ENCODE measurements around the gene TFAP2D. TPM values are rescaled to one million over a fixed set of nuclear protein-coding genes. Genes with fewer than 3 reads are reported as not detected.

Gene TFAP2D
- total and polyA plus RNA-seq, 2 of the 4 experiments (the other 2 are of a cell fraction), result not detected

DNA sequence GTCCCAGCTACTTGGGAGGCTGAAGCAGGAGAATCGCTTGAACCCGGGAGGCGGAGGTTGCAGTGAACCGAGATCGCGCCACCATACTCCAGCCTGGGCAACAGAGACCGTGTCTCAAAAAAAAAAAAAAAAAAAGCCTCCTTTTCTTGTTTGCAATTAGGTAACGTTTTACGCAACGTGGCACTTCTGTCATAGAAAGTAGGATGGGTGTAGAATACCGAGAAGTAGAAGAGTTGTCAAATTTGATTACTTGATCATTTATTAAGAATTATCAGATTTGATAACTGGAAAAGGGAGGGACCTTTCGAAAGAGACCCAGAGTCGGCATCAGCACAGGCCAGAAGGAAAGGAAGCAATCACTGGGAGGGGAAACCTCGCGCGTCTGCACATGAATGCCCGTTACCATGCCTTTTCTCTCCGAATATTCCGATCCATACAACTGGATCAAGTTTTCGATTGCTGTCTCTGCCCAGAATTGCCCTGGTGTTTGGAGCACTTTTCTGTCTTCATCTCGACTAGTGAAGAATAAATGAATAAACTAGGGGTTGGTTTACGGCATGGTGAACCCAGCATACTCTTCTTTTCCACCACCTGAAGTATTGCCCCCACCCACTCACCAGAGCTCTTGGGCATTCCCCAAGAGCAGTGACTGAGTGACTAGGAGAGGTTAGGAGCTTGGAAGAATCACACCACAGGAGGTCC, 4.5 kb upstream of the TFAP2D start:
- Histone ChIP-seq H4K5ac (ENCODE audit: low read depth, low read length) (no peak overlapping the region), H3K4me2 (ENCODE audit: low read depth, low read length) (no peak overlapping the region), H3K4me1 (ENCODE audit: control insufficient read depth, insufficient read depth, low read length) (no peaks in the 10 kb centered on the region), H4K20me1 (ENCODE audit: insufficient read depth, low read length) (no peaks in the 10 kb centered on the region), H3K36me3 (ENCODE audit: control insufficient read depth, insufficient read depth, low read length) (no peaks in the 10 kb centered on the region), H3K18ac (ENCODE audit: low read depth, low read length) (no peak overlapping the region), H3K56ac (ENCODE audit: extremely low read depth, insufficient read depth, low read length) (no peak overlapping the region), H3K79me1 (ENCODE audit: low read depth in 1 of 2, low read length in 2 of 2) (no peaks in the 10 kb centered on the region), H2BK20ac (ENCODE audit: low read depth, low read length) (no peak overlapping the region), H2BK5ac (ENCODE audit: low read depth, low read length, poor library complexity, severe bottlenecking) (no peak overlapping the region), H2AK5ac (ENCODE audit: low read depth, low read length) (no peak overlapping the region), H4K91ac (ENCODE audit: insufficient read depth, low read depth, low read length) (no peak overlapping the region), H2BK120ac (ENCODE audit: low read depth, low read length) (no peak overlapping the region), H3K4ac (ENCODE audit: low read depth, low read length) (no peak overlapping the region), H2BK15ac (ENCODE audit: low read depth, low read length) (no peak overlapping the region), H3K23ac (ENCODE audit: low read depth, low read length) (no peak overlapping the region), H3K27me3 (ENCODE audit: control insufficient read depth, insufficient read depth, low read length) (no peaks in the 10 kb centered on the region; the same call in 1 of the 2 replicates), H2AK9ac (replicated peaks; ENCODE audit: low read depth, low read length, poor library complexity) (no peak overlapping the region), H3K9ac (ENCODE audit: low read depth, low read length) (no peak overlapping the region), H3K9me3 (ENCODE audit: control insufficient read depth, insufficient read depth, low read length) (no peaks in the 10 kb centered on the region), H3K4me3 (ENCODE audit: insufficient read depth, low read depth, low read length) (no peak overlapping the region), H4K8ac (ENCODE audit: low read depth in 2 of 2, low read length in 2 of 2) (no peak overlapping the region), H3K9me1 (ENCODE audit: insufficient read depth, low read length) (no peaks in the 10 kb centered on the region), H2AFZ (replicated peaks; ENCODE audit: low read length, poor library complexity) (no peak overlapping the region), H3K14ac (replicated peaks; ENCODE audit: low read depth, low read length) (no peak overlapping the region), H3K27ac (ENCODE audit: insufficient read depth, low read length) (no peak overlapping the region)
- TF ChIP-seq SMC3 (IDR thresholded peaks at IDR 0.05; ENCODE audit: low read depth, low read length), result no peak
- no peak for TF ChIP-seq CEBPB (IDR thresholded peaks at IDR 0.05; ENCODE audit: low read depth, low read length)
- no peak for TF ChIP-seq MAZ (IDR thresholded peaks at IDR 0.05; ENCODE audit: borderline replicate concordance, low read depth, low read length)
- no peak for TF ChIP-seq CHD1 (IDR thresholded peaks at IDR 0.05; ENCODE audit: low read depth, low read length)
- WGBS, 2 experiments (ENCODE audit: extremely low coverage in 2 of 2, insufficient read length in 1 of 2), result no CpG with 5 or more reads among the region's 22 CpGs
- intact Hi-C loops (cut with micrococcal nuclease) (no loop called here), in situ Hi-C loops (cut with MboI; ENCODE audit: low sequenced_read_pairs) (no loop called here), dilution Hi-C loops (cut with HindIII; ENCODE audit: low sequenced_read_pairs, unreplicated experiment) (no loop called here)
- ATAC-seq (ENCODE audit: low read depth) (no peak), DNase-seq (no peak)
- BruUV-seq (replicated peaks), result no TSS peak
- POLR2A ChIA-PET (ENCODE audit: unreplicated experiment), result no interaction called here
- CTCF ChIA-PET, result interaction anchor here (0.7 kb wide), 1 partner anchor 13 kb away, joined by 3 read pairs; no protein-coding TSS in a partner anchor
